ENCODE measurements around the gene APOBEC3B.

DNA sequence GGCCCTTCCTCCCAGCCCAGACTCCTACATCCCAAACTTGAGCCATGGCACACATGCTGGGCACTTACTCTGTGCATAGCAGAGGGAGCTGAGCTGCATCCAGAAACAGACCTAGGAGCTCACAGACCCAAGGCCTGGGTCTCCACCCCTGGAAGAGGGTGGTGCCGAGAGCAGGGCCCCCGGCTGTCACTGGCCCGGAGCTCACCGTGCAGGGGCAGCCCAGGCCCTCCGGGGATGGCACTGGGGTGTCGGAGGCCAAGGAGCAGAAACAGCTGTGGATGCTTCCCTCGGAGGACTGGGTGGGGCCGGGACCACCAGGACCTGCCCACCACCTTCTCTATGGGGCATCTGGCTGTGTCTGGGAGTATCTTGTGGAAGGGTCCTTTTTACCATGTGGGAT lies 29.1 kb upstream of the APOBEC3B start:
- TF ChIP-seq, protein P1, sequence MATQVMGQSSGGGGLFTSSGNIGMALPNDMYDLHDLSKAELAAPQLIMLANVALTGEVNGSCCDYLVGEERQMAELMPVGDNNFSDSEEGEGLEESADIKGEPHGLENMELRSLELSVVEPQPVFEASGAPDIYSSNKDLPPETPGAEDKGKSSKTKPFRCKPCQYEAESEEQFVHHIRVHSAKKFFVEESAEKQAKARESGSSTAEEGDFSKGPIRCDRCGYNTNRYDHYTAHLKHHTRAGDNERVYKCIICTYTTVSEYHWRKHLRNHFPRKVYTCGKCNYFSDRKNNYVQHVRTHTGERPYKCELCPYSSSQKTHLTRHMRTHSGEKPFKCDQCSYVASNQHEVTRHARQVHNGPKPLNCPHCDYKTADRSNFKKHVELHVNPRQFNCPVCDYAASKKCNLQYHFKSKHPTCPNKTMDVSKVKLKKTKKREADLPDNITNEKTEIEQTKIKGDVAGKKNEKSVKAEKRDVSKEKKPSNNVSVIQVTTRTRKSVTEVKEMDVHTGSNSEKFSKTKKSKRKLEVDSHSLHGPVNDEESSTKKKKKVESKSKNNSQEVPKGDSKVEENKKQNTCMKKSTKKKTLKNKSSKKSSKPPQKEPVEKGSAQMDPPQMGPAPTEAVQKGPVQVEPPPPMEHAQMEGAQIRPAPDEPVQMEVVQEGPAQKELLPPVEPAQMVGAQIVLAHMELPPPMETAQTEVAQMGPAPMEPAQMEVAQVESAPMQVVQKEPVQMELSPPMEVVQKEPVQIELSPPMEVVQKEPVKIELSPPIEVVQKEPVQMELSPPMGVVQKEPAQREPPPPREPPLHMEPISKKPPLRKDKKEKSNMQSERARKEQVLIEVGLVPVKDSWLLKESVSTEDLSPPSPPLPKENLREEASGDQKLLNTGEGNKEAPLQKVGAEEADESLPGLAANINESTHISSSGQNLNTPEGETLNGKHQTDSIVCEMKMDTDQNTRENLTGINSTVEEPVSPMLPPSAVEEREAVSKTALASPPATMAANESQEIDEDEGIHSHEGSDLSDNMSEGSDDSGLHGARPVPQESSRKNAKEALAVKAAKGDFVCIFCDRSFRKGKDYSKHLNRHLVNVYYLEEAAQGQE (IDR thresholded peaks at IDR 0.05; ENCODE audit: low read depth) = no peak
- TF ChIP-seq EP300 (IDR thresholded peaks at IDR 0.05; ENCODE audit: borderline replicate concordance) (no peak), FOXM1 (IDR thresholded peaks at IDR 0.05; ENCODE audit: borderline replicate concordance, low read depth) (no peak), TAF1 (IDR thresholded peaks at IDR 0.05; ENCODE audit: low read depth) (no peak), NFIC (IDR thresholded peaks at IDR 0.05) (no peak)

Measured in Ishikawa (cell line).